SK-N-SH treated with all-trans-retinoic acid at 6 μM for 48 hours (cell line): ENCODE results near the gene ARHGAP24.

Experiments used
- CREB5 ChIP-seq: fragments of 250-450 bp; sonication (Bioruptor Pico); IDR thresholded peaks from 2 replicates; pipeline ENCODE4 v1.5.1; 2020; ENCODE audit warnings: low read depth, mild to moderate bottlenecking, moderate library complexity
- GLIS3 ChIP-seq: fragments of 250-450 bp; sonication (Bioruptor Pico); IDR thresholded peaks from 2 replicates; pipeline ENCODE4 v1.5.0; 2020; ENCODE audit warnings: mild to moderate bottlenecking, moderate library complexity
- ZFP3 ChIP-seq: fragments of 250-450 bp; sonication (Bioruptor Pico); IDR thresholded peaks from 2 replicates; pipeline ENCODE4 v1.5.0; 2020; ENCODE audit warnings: mild to moderate bottlenecking, moderate library complexity

GRCh38 chr4:85448906-85449890 is 25.8 kb upstream of the ARHGAP24 start:
- no peak for TF ChIP-seq CREB5 (CRISPR knock-in tag)
- TF ChIP-seq ZFP3 (CRISPR knock-in tag) = no peak
- no peak for TF ChIP-seq GLIS3
